ENCODE results near the gene KCNIP1. TPM values are rescaled to one million over a fixed set of nuclear protein-coding genes. Genes with fewer than 3 reads are reported as not detected.
"Not testable (repeated sequence)": the region's sequence is repeated elsewhere in the genome, so short reads cannot be mapped to it uniquely, and the experiment has no call there.

The KCNIP1 gene
- total RNA-seq, 4 donors from 2014 or later, result not detected

GRCh38 chr5:170541146-170541769 lies 37.4 kb downstream of the KCNIP1 start:
- DNase-seq, result no peak
- H3K9me3 ChIP-seq, result no peaks in the 10 kb centered on the region
- H3K4me3 ChIP-seq, result no peak overlapping the region
- H3K27ac ChIP-seq, result no peak overlapping the region
- H3K36me3 ChIP-seq, result no peaks in the 10 kb centered on the region
- TF ChIP-seq POLR2A (IDR thresholded peaks at IDR 0.05) (no peak), CTCF (IDR thresholded peaks at IDR 0.05) (no peak)
- no peaks in the 10 kb centered on the region for H3K4me1 ChIP-seq
- H3K27me3 ChIP-seq, result no peaks in the 10 kb centered on the region

GRCh38 chr5:170542691-170543293 lies 39.0 kb downstream of the KCNIP1 start:
- H3K36me3 ChIP-seq, result no peaks in the 10 kb centered on the region
- no peak for DNase-seq
- H3K9me3 ChIP-seq, result no peaks in the 10 kb centered on the region
- TF ChIP-seq CTCF (IDR thresholded peaks at IDR 0.05) (no peak), POLR2A (IDR thresholded peaks at IDR 0.05) (no peak)
- no peaks in the 10 kb centered on the region for H3K27me3 ChIP-seq
- no peaks in the 10 kb centered on the region for H3K4me1 ChIP-seq
- H3K27ac ChIP-seq, result no peak overlapping the region
- H3K4me3 ChIP-seq, result no peak overlapping the region

GRCh38 chr5:170545313-170545712 lies 41.5 kb downstream of the KCNIP1 start:
- H3K27me3 ChIP-seq, result no peaks in the 10 kb centered on the region
- TF ChIP-seq POLR2A (IDR thresholded peaks at IDR 0.05) (no peak), CTCF (IDR thresholded peaks at IDR 0.05) (no peak)
- no peak overlapping the region for H3K4me3 ChIP-seq
- DNase-seq, result no peak
- H3K4me1 ChIP-seq, result no peaks in the 10 kb centered on the region
- H3K27ac ChIP-seq, result no peak overlapping the region
- H3K36me3 ChIP-seq, result no peaks in the 10 kb centered on the region
- H3K9me3 ChIP-seq, result no peaks in the 10 kb centered on the region

GRCh38 chr5:170545811-170546210 lies 42.0 kb downstream of the KCNIP1 start:
- TF ChIP-seq CTCF (IDR thresholded peaks at IDR 0.05) (no peak), POLR2A (IDR thresholded peaks at IDR 0.05) (no peak)
- Histone ChIP-seq H3K4me3 (no peak overlapping the region), H3K4me1 (no peaks in the 10 kb centered on the region), H3K27me3 (no peaks in the 10 kb centered on the region), H3K27ac (no peak overlapping the region), H3K9me3 (no peaks in the 10 kb centered on the region), H3K36me3 (no peaks in the 10 kb centered on the region)
- DNase-seq, result no peak

GRCh38 chr5:170546282-170546681 lies 42.5 kb downstream of the KCNIP1 start:
- H3K4me1 ChIP-seq, result no peaks in the 10 kb centered on the region
- no peak overlapping the region for H3K4me3 ChIP-seq
- no peaks in the 10 kb centered on the region for H3K27me3 ChIP-seq
- no peaks in the 10 kb centered on the region for H3K36me3 ChIP-seq
- TF ChIP-seq CTCF (IDR thresholded peaks at IDR 0.05), result no peak
- TF ChIP-seq POLR2A (IDR thresholded peaks at IDR 0.05), result no peak
- H3K27ac ChIP-seq, result no peak overlapping the region
- no peaks in the 10 kb centered on the region for H3K9me3 ChIP-seq
- no peak for DNase-seq

- not testable (repeated sequence) for H3K4me1 ChIP-seq, H3K27me3 ChIP-seq, DNase-seq, H3K27ac ChIP-seq, H3K36me3 ChIP-seq, H3K4me3 ChIP-seq, H3K9me3 ChIP-seq
Measured at GRCh38 chr5:170550382-170550781, 46.6 kb downstream of the KCNIP1 start.
